Brain microvascular endothelial cell (primary cell): ENCODE results near the gene ZNF674.

ENCODE experiments used
- DNase-seq: peaks from one replicate; pipeline ENCODE4 v3.0.0-alpha.2; 2020
- H3K27ac ChIP-seq: fragments of 250-450 bp; sonication (Bioruptor Pico); 2 replicates; pipeline ENCODE4 v1.5.1; 2020; ENCODE audit warnings: mild to moderate bottlenecking, moderate library complexity
- H3K27me3 ChIP-seq: fragments of 250-450 bp; sonication (Bioruptor Pico); replicated peaks from 2 replicates; pipeline ENCODE4 v1.5.1; 2020; ENCODE audit warnings: mild to moderate bottlenecking
- H3K36me3 ChIP-seq: fragments of 250-450 bp; sonication (Bioruptor Pico); replicated peaks from 2 replicates; pipeline ENCODE4 v1.5.1; 2020; ENCODE audit warnings: mild to moderate bottlenecking
- H3K4me3 ChIP-seq: 2 replicates; pipeline ENCODE4 v1.5.1; 2011; ENCODE audit warnings: low read depth, mild to moderate bottlenecking, control low read depth, low read length, moderate library complexity
- in situ Hi-C: cut with HindIII; loops from 2 replicates; pipeline ENCODE4 v1.10.0; 2017; ENCODE audit warnings: low sequenced_read_pairs, low pct_ligation_motif_present
- TF ChIP-seq, protein P1 (sequence below): IDR thresholded peaks from 2 replicates; pipeline ENCODE4 v1.5.1; 2011; ENCODE audit warnings: low read depth, mild to moderate bottlenecking, moderate library complexity, low read length, control low read depth, inconsistent platforms; ENCODE audit errors: missing control alignments

ZNF674 gene

DNA sequence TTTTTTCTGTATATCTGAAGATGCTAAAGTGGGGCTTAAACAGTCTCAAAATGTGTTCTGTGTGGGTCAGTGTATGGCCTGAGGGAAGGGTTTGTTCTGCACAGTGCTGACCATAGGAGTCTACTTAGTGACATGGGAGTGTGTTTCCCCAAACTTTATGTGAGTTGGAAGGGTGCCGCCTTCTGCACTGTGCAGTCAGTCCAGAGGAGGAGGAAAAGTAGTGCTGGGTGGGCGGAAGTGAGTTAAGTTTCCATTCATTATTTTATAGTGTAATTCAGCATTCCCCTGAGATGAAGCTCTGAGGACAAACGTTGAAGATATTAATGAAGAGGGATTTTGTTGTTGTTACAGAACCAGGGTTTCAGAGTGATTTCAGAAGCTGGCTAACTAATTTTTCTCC is 31.2 kb upstream of the ZNF674 start:
- peak overlapping the region; percentile 43 for H3K27ac ChIP-seq
- in situ Hi-C loops = no loop called here
- no peak for DNase-seq
- H3K4me3 ChIP-seq = peak overlapping the region; percentile 59
- no peaks in the 10 kb centered on the region for H3K27me3 ChIP-seq
- TF ChIP-seq, protein P1, sequence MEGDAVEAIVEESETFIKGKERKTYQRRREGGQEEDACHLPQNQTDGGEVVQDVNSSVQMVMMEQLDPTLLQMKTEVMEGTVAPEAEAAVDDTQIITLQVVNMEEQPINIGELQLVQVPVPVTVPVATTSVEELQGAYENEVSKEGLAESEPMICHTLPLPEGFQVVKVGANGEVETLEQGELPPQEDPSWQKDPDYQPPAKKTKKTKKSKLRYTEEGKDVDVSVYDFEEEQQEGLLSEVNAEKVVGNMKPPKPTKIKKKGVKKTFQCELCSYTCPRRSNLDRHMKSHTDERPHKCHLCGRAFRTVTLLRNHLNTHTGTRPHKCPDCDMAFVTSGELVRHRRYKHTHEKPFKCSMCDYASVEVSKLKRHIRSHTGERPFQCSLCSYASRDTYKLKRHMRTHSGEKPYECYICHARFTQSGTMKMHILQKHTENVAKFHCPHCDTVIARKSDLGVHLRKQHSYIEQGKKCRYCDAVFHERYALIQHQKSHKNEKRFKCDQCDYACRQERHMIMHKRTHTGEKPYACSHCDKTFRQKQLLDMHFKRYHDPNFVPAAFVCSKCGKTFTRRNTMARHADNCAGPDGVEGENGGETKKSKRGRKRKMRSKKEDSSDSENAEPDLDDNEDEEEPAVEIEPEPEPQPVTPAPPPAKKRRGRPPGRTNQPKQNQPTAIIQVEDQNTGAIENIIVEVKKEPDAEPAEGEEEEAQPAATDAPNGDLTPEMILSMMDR = no peak
- H3K36me3 ChIP-seq = no peaks in the 10 kb centered on the region

DNA sequence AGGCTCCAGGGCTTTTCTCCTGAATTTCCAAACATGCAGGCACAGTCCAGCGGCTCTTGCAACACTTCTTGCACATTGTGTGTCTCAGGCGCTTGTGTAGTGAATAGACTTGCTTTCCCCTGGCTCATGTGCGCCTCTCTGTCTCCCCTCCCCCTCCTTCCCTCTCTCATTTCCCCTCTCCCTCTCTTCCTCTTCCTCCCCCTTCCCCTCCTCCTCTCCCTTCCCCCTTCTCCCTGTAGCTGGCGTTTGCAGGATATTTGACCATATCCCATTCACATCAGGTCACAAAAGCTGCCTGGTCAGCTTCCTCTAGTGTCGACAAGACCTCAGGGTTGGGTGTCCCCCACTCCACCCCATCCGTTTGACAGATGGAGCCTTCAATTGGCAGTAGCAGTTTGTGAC is 30.8 kb upstream of the ZNF674 start:
- H3K4me3 ChIP-seq = peak overlapping the region; percentile 59
- no peaks in the 10 kb centered on the region for H3K36me3 ChIP-seq
- H3K27ac ChIP-seq = no peak overlapping the region
- in situ Hi-C loops = no loop called here
- no peaks in the 10 kb centered on the region for H3K27me3 ChIP-seq
- DNase-seq = no peak
- TF ChIP-seq, protein P1 = no peak

DNA sequence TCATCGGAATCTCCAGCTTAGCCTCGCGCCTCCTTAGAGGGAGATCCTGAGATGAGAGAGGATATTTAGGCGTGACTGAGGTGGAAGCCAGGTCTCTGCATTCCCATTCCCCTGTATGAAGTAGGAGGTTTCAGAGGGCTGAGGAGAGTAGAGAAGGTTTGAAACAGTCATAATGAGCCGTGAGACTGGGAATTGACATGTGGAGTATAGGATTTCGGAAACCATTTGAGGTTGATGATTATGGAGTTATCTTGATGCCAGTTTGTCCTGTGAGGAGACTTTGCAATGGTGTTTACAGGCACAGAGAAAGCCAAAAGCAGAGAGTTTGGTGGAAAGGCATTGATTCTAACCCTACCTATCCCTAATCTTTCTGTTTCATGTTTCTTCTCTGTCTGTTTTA is 30.4 kb upstream of the ZNF674 start:
- peak overlapping the region; percentile 59 for H3K4me3 ChIP-seq
- H3K36me3 ChIP-seq = no peaks in the 10 kb centered on the region

DNA sequence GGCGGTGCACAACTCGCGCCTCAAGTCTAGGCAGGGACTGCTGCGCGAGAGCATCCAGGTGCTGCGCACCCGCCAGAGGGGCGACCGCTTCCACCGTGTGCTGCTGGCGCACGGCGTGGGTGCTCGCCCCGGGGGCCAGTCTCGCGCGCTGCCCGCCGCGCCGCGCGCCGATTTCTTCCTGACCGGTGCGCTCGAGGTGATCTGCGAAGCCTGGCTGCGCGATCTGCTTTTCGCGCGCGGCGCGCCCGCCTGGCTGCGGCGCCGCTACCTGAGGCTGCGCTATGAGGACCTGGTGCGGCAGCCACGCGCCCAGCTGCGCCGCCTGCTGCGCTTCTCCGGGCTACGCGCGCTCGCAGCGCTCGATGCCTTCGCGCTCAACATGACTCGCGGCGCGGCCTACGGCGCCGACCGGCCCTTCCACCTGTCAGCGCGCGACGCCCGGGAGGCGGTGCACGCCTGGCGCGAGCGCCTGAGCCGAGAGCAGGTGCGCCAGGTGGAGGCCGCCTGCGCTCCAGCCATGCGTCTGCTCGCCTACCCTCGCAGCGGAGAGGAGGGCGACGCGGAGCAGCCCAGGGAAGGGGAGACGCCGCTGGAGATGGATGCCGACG is 29.7 kb upstream of the ZNF674 start:
- in situ Hi-C loops = no loop called here
- Histone ChIP-seq H3K27ac (no peak overlapping the region), H3K4me3 (peak overlapping the region; percentile 59), H3K36me3 (no peaks in the 10 kb centered on the region), H3K27me3 (no peaks in the 10 kb centered on the region)
- TF ChIP-seq, protein P1 = no peak
- DNase-seq = no peak

More for the DNA sequence above, 30.4 kb upstream of the ZNF674 start:
- Histone ChIP-seq H3K27ac (no peak overlapping the region), H3K27me3 (no peaks in the 10 kb centered on the region)
- in situ Hi-C loops = no loop called here
- TF ChIP-seq, protein P1 = no peak
- no peak for DNase-seq

DNA sequence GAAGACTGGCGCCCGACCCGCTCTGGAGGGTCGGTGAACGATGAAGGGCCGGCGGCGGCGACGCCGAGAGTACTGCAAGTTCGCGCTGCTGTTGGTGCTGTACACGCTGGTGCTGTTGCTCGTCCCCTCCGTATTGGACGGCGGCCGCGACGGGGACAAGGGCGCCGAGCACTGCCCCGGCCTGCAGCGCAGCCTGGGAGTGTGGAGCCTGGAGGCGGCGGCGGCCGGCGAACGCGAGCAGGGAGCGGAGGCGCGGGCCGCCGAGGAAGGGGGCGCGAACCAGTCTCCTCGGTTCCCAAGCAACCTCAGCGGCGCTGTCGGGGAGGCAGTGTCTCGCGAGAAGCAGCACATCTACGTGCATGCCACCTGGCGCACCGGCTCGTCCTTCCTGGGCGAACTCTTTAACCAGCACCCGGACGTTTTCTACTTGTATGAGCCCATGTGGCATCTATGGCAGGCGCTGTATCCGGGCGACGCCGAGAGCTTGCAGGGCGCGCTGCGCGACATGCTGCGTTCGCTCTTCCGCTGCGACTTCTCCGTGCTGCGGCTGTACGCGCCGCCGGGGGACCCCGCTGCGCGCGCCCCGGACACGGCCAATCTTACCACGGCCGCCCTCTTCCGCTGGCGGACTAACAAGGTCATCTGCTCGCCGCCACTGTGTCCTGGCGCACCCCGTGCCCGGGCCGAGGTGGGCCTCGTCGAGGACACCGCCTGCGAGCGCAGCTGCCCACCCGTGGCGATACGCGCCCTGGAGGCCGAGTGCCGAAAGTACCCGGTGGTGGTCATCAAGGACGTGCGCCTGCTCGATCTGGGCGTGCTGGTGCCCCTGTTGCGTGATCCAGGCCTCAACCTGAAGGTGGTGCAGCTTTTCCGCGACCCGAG is 28.9 kb upstream of the ZNF674 start:
- Histone ChIP-seq H3K4me3 (peak overlapping the region; percentile 59), H3K27ac (peak overlapping the region; percentile 21), H3K36me3 (no peaks in the 10 kb centered on the region), H3K27me3 (no peaks in the 10 kb centered on the region)
- TF ChIP-seq, protein P1 = no peak
- DNase-seq = peak; percentile 31
- in situ Hi-C loops = no loop called here
